Activated CD4-positive, CD25-positive, alpha-beta regulatory T cell treated with anti-CD3 and anti-CD28 coated beads, Interleukin-2, amount 50 U/mL, for 16 hours (primary cell): ENCODE measurements around the gene EEF1AKMT1.
"Not testable (repeated sequence)": the region's sequence is repeated elsewhere in the genome, so short reads cannot be mapped to it uniquely, and the experiment has no call there.

Experiments
- DNase-seq: peaks from one replicate; pipeline ENCODE4 v3.0.0-alpha.2; 2020; ENCODE audit warnings: low read depth, low spot score

EEF1AKMT1 gene

GRCh38 chr13:20699715-20700114 is 74.0 kb downstream of the EEF1AKMT1 start:
- no peak for DNase-seq

GRCh38 chr13:20696073-20696472 is 77.7 kb downstream of the EEF1AKMT1 start:
- no peak for DNase-seq

- no peak for DNase-seq
These were observed 82.1 kb downstream of the EEF1AKMT1 start for GRCh38 chr13:20691616-20692015.

GRCh38 chr13:20689291-20689690 is 84.5 kb downstream of the EEF1AKMT1 start:
- no peak for DNase-seq

DNA sequence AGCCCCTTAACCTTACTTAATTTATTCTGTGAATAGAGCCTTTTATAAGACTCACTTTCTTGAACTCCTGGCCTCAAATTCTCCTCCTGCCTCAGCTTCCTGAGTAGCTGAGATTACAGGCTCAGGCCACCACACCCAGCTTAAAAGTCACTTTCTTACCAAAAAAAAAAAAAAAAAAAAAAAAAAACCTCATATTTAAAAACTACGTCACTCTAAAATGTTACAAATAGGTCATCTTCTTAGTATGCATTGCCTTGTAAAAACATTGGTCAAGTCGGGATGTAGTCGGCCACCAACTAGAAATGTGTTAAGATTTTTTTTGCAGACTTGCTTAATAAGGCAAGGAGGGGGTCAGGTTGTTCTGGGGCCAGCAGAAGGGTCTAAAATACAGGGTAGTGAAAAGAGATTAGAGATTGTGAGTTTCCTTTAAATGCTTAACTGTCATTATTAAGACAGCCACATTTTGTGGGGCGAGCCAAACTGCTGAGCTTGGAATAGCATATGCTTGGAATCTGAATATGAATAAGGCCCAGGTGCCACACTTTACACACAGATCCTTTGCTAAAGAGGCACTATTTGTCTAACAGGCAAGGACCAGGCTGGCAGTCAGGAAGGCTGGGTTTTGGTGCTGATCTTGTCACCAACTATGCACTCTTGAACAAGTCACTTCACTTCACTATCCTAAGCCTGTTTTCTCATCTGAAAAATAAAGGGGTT is 86.7 kb downstream of the EEF1AKMT1 start:
- DNase-seq, result no peak

DNA sequence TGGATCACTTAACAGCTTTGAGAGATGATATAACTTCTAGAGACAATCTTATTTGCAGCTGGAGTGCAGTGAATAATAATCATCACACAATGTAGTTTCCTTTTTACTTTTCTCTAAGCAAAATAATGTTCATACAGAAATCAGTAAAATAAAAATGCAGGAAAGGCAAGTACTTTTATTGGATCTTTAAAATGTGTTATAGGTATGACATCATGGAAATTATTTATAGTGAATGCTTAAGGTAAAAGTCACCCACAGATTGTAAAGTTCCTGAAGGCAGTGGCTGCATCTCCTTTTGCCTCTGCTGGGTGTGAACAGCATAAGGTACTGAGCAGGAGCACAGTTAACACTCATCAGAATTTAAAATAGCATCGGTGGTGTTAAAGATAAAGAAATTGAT is 87.6 kb downstream of the EEF1AKMT1 start:
- no peak for DNase-seq

GRCh38 chr13:20685092-20685491 is 88.7 kb downstream of the EEF1AKMT1 start:
- DNase-seq, result no peak

GRCh38 chr13:20684546-20684945 is 89.2 kb downstream of the EEF1AKMT1 start:
- no peak for DNase-seq

DNA sequence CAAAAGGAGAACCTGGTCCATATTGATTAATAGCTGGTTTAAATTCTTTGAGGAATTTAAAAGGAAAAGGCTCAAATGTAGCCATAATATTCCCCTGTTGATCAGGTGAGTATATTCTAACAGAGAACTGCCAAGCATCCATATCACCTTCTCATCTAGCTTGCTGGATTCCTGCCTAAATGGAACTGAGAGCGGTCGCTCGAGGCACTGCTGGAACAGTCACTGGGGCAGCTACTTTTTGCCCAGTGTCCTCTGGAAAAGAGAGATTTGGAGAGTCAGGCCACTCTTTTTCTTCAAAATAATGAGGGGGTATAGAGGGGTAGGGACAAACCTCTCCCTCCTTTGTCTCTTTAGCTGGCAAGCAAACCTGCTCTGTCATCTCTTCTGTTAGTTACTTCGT is 89.7 kb downstream of the EEF1AKMT1 start:
- no peak for DNase-seq

DNA sequence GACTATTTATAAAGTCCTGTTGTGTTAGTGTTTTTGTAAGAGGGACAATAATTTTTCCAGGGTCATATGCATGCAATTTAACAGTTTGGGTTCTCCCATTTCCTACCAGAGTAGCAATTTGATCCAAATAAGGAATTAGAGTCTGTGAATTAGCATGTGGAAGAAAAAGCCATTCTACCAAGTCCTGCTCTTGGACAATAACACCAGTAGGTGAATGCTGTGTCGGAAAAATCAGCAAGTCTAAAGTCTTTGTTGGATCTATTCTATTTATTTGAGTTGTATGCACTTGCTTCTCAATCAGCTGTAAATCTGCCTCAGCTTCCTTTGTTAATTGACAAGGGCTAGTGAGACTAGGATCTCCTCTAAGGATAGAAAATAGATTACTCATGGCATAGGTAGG is 91.7 kb downstream of the EEF1AKMT1 start:
- DNase-seq, result no peak

GRCh38 chr13:20681481-20681880 is 92.3 kb downstream of the EEF1AKMT1 start:
- not testable (repeated sequence) for DNase-seq

- DNase-seq, result no peak
These were observed 93.2 kb downstream of the EEF1AKMT1 start for GRCh38 chr13:20680416-20681080.

- DNase-seq, result no peak
These were observed 93.9 kb downstream of the EEF1AKMT1 start for GRCh38 chr13:20679879-20680278.
